HUES48 (cell line): ENCODE data around the gene WDR45.

Experiments used
- H3K27ac ChIP-seq: one replicate; pipeline ENCODE4 v1.7.0; 2013; ENCODE audit warnings: low read depth, low read length, inconsistent platforms
- H3K27me3 ChIP-seq: 2 replicates; pipeline ENCODE4 v1.6.1; 2013; ENCODE audit warnings: mild to moderate bottlenecking, low read length; ENCODE audit not compliant: control insufficient read depth, insufficient read depth
- H3K36me3 ChIP-seq: 2 replicates; pipeline ENCODE4 v1.6.1; 2013; ENCODE audit warnings: low read length; ENCODE audit not compliant: control insufficient read depth, insufficient read depth
- H3K4me1 ChIP-seq: 2 replicates; pipeline ENCODE4 v1.6.1; 2013; ENCODE audit warnings: mild to moderate bottlenecking, low read length; ENCODE audit not compliant: control insufficient read depth, insufficient read depth
- H3K4me3 ChIP-seq: 2 replicates; pipeline ENCODE4 v1.5.1; 2013; ENCODE audit warnings: mild to moderate bottlenecking, low read depth, low read length
- H3K9ac ChIP-seq: 2 replicates; pipeline ENCODE4 v1.6.1; 2013; ENCODE audit warnings: mild to moderate bottlenecking, low read depth, low read length, moderate library complexity
- H3K9me3 ChIP-seq: 2 replicates; pipeline ENCODE4 v1.6.1; 2013; ENCODE audit warnings: low read length; ENCODE audit not compliant: control insufficient read depth, insufficient read depth

Gene WDR45

DNA sequence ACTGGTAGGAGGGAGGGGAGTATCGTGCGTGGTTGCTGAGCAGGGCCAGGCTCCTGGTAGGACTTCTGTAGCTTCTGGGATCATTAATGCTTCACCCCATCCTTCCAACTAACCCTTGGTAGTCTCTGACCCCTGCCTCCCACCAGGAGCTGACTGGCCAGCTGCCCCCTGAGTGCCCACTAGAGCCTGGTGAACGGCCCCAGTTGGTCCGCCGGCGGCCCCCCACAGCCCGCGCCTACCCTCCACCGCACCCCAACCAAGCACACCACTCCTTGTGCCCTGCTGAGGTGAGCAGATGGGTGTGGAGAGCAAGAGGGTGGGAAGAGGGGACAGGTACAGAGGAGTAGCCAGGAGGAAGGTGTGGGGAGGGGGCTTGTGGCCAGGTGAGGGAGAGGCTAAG, 16.0 kb downstream of the WDR45 start:
- no peaks in the 10 kb centered on the region for H3K27me3 ChIP-seq
- H3K27ac ChIP-seq: no peak overlapping the region
- no peak overlapping the region for H3K9ac ChIP-seq
- no peak overlapping the region for H3K4me3 ChIP-seq
- H3K4me1 ChIP-seq: no peaks in the 10 kb centered on the region
- H3K36me3 ChIP-seq: peaks cover 16% of the 10 kb centered on the region; the same call in 1 of the 2 replicates
- peaks cover 28% of the 10 kb centered on the region for H3K9me3 ChIP-seq

DNA sequence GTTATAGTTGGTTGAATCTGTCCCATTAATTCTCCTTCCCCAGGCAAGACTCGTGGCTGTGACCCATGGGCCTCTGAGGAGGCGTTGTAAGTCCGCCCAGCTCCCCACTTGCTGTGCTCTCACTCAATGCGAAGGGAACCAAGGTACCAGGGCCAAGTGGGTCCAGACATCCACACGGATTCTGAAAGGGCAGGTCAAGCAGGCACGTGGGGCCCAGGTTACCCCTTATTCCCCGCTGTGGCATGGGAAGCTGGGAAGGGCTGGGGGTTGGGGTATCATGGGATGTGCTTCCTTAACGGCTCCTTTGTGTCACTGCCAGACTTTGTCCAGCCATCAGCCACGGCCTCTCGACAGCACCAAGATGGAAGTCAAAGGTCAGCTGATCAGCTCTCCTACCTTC, 17.8 kb downstream of the WDR45 start:
- H3K36me3 ChIP-seq: peaks cover 16% of the 10 kb centered on the region; the same call in 1 of the 2 replicates
- no peaks in the 10 kb centered on the region for H3K27me3 ChIP-seq
- H3K27ac ChIP-seq: no peak overlapping the region
- H3K4me1 ChIP-seq: no peaks in the 10 kb centered on the region
- H3K9ac ChIP-seq: no peak overlapping the region
- no peak overlapping the region for H3K4me3 ChIP-seq
- peaks cover 34% of the 10 kb centered on the region for H3K9me3 ChIP-seq

DNA sequence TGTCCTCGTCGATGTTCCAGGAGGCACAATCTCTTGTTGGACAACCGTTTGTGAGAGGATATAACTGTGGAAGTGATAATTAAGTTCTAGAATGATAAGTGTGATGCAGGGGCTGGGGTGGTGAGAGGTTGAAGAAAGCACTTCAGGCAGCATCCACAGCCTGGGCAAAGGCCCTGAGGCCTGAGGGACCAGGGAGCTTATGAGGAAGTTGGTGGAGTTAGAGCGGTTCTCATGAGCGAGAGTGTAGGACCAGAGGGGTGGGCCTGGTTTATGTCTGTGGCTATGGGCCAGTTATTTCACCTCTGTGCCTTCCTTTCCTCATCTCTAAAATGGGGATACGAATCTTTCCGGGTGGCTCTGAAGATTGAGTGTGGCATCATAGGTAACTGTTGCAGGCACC, 18.2 kb downstream of the WDR45 start:
- Histone ChIP-seq H3K36me3 (peaks cover 15% of the 10 kb centered on the region; the same call in 1 of the 2 replicates), H3K4me3 (no peak overlapping the region), H3K9me3 (peaks cover 34% of the 10 kb centered on the region), H3K27me3 (no peaks in the 10 kb centered on the region), H3K9ac (no peak overlapping the region), H3K27ac (no peak overlapping the region), H3K4me1 (no peaks in the 10 kb centered on the region)

GRCh38 chrX:49060914-49061313, 18.8 kb downstream of the WDR45 start:
- H3K4me3 ChIP-seq: no peak overlapping the region
- no peak overlapping the region for H3K27ac ChIP-seq
- H3K36me3 ChIP-seq: peaks cover 13% of the 10 kb centered on the region; the same call in 1 of the 2 replicates
- peaks cover 35% of the 10 kb centered on the region for H3K9me3 ChIP-seq
- no peak overlapping the region for H3K9ac ChIP-seq
- H3K4me1 ChIP-seq: no peaks in the 10 kb centered on the region
- no peaks in the 10 kb centered on the region for H3K27me3 ChIP-seq

DNA sequence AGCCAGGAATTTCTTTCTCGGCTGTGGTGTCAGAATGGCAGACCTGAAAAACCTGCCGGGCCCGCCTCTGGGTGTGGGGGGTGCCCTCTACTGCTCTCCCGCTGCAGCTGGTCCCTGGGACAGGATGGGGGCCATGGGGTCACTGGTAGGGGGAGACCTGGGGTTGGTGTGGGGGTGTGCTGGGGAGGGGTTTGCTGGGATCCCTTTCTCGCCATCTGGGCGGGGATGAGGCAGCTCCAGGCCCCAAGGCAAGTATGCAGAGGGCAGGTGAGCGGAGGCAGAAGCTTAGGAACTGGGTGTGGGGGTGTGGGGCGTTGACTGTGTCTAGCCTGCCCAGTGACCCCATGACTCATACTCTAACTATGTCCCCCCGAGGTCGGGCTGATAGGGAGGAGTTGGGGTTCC, 20.0 kb downstream of the WDR45 start:
- H3K4me3 ChIP-seq: peak overlapping the region; percentile 60
- H3K36me3 ChIP-seq: peaks cover 8% of the 10 kb centered on the region; the same call in 1 of the 2 replicates
- H3K9ac ChIP-seq: no peak overlapping the region
- H3K9me3 ChIP-seq: peaks cover 39% of the 10 kb centered on the region
- H3K27ac ChIP-seq: peak overlapping the region; percentile 65
- no peaks in the 10 kb centered on the region for H3K4me1 ChIP-seq
- H3K27me3 ChIP-seq: no peaks in the 10 kb centered on the region

GRCh38 chrX:49059201-49059600, 20.5 kb downstream of the WDR45 start:
- Histone ChIP-seq H3K27ac (peak overlapping the region; percentile 65), H3K9me3 (peaks cover 36% of the 10 kb centered on the region), H3K27me3 (no peaks in the 10 kb centered on the region), H3K4me3 (peak overlapping the region; percentile 60), H3K36me3 (peaks cover 3% of the 10 kb centered on the region; the same call in 1 of the 2 replicates), H3K9ac (no peak overlapping the region; the same call in 1 of the 2 replicates), H3K4me1 (no peaks in the 10 kb centered on the region)

GRCh38 chrX:49058794-49059193, 20.9 kb downstream of the WDR45 start, which contains the start of gene CCDC120:
Gene CCDC120, plus strand, starts transcription at chrX:49058999. Its CDS starts 3,043 bp downstream, at chrX:49062042.
- 0 out of 2 replicates have a peak, but pooled peaks cover 3% of the 10 kb centered on the region for H3K36me3 ChIP-seq
- no peaks in the 10 kb centered on the region for H3K4me1 ChIP-seq
- peak within 1 kb of the TSS; percentile 60 for H3K4me3 ChIP-seq
- H3K27ac ChIP-seq: peak within 1 kb of the TSS; percentile 65
- no peaks in the 10 kb centered on the region for H3K27me3 ChIP-seq
- peaks cover 36% of the 10 kb centered on the region for H3K9me3 ChIP-seq
- no peak within 1 kb of the TSS; the same call in 1 of the 2 replicates for H3K9ac ChIP-seq

- Histone ChIP-seq H3K27me3 (no peaks in the 10 kb centered on the region), H3K4me1 (no peaks in the 10 kb centered on the region), H3K9me3 (peaks cover 29% of the 10 kb centered on the region), H3K36me3 (no peaks in the 10 kb centered on the region), H3K27ac (peak overlapping the region; percentile 92), H3K9ac (no peak overlapping the region), H3K4me3 (peak overlapping the region; percentile 62)
Measured at GRCh38 chrX:49054073-49054762, 25.5 kb downstream of the WDR45 start.

- H3K9ac ChIP-seq: no peak overlapping the region; the same call in 1 of the 2 replicates
- H3K27me3 ChIP-seq: no peaks in the 10 kb centered on the region
- no peaks in the 10 kb centered on the region for H3K36me3 ChIP-seq
- peaks cover 30% of the 10 kb centered on the region for H3K9me3 ChIP-seq
- H3K4me3 ChIP-seq: peak overlapping the region; percentile 62
- no peaks in the 10 kb centered on the region for H3K4me1 ChIP-seq
- peak overlapping the region; percentile 92 for H3K27ac ChIP-seq
Measured at GRCh38 chrX:49053223-49054072, 26.2 kb downstream of the WDR45 start.

GRCh38 chrX:49043987-49044281, 35.8 kb downstream of the WDR45 start:
- peaks cover 8% of the 10 kb centered on the region for H3K4me1 ChIP-seq
- peak overlapping the region; percentile 71 for H3K27ac ChIP-seq
- peak overlapping the region; percentile 52 for H3K4me3 ChIP-seq
- H3K27me3 ChIP-seq: no peaks in the 10 kb centered on the region
- peaks cover 10% of the 10 kb centered on the region for H3K9me3 ChIP-seq
- H3K9ac ChIP-seq: no peak overlapping the region
- H3K36me3 ChIP-seq: peaks cover 7% of the 10 kb centered on the region
